Gastroesophageal sphincter (tissue), 3 donors: ENCODE results near the gene SPATA32.

Experiments used
- CTCF ChIP-seq, 4 experiments: fragments of 200-600 bp in 2 of 4; fragments of 450-650 bp in 2 of 4; sonication (generic) in 1 of 4; IDR thresholded peaks; one replicate each; pipeline ENCODE4 v1.5.1; 2017 to 2019; ENCODE audit warnings: antibody characterized with exemption in 4 of 4, mild to moderate bottlenecking in 2 of 4, moderate library complexity in 2 of 4
- EP300 ChIP-seq: sonication (generic); formaldehyde crosslinking; IDR thresholded peaks from one replicate; pipeline ENCODE4 v1.6.1; 2017; ENCODE audit warnings: antibody characterized with exemption, mild to moderate bottlenecking
- POLR2A ChIP-seq, 2 donors: fragments of 450-650 bp; IDR thresholded peaks; one replicate each; pipeline ENCODE4 v1.6.1; 2017; ENCODE audit warnings: antibody characterized with exemption in 2 of 2, mild to moderate bottlenecking in 2 of 2, moderate library complexity in 1 of 2
- POLR2AphosphoS5 ChIP-seq: sonication (generic); formaldehyde crosslinking; IDR thresholded peaks from one replicate; pipeline ENCODE4 v1.6.1; 2017; ENCODE audit warnings: antibody characterized with exemption

GRCh38 chr17:45241328-45242028, 20.4 kb downstream of the SPATA32 start:
- no peak for TF ChIP-seq POLR2A (IDR thresholded peaks at IDR 0.05)
- TF ChIP-seq EP300: no peak
- TF ChIP-seq CTCF (IDR thresholded peaks at IDR 0.05): no peak
- no peak for TF ChIP-seq POLR2AphosphoS5
